Activated naive CD8-positive, alpha-beta T cell treated with anti-CD3 and anti-CD28 coated beads for 36 hours (primary cell): ENCODE measurements around the gene SPTLC2. TPM values are rescaled to one million over a fixed set of nuclear protein-coding genes. Genes with fewer than 3 reads are reported as not detected.
"Not testable (repeated sequence)": the region's sequence is repeated elsewhere in the genome, so short reads cannot be mapped to it uniquely, and the experiment has no call there.

Experiments
- DNase-seq: peaks from one replicate; pipeline ENCODE4 v3.0.0; 2021
- H3K27ac Mint-ChIP-seq: one replicate; pipeline ENCODE4 v1.8.0; 2022; ENCODE audit warnings: mild to moderate bottlenecking, moderate library complexity, mixed read lengths
- H3K27me3 Mint-ChIP-seq: one replicate; pipeline ENCODE4 v1.8.0; 2022; ENCODE audit warnings: mild to moderate bottlenecking, mixed read lengths
- H3K36me3 Mint-ChIP-seq: one replicate; pipeline ENCODE4 v1.8.0; 2021; ENCODE audit warnings: mild to moderate bottlenecking, mixed read lengths
- H3K4me1 Mint-ChIP-seq: one replicate; pipeline ENCODE4 v1.8.0; 2021; ENCODE audit warnings: mixed read lengths
- H3K4me3 Mint-ChIP-seq: one replicate; pipeline ENCODE4 v1.8.0; 2022; ENCODE audit warnings: mild to moderate bottlenecking, moderate library complexity, mixed read lengths
- H3K9me3 Mint-ChIP-seq: one replicate; pipeline ENCODE4 v1.8.0; 2022; ENCODE audit warnings: mixed read lengths
- total RNA-seq, 2 experiments: library from RNA; stranded (reverse); gene quantifications; one replicate each; pipeline ENCODE4 v1.2.3, GENCODE V29; 2021

SPTLC2 gene
- total RNA-seq, 2 experiments from 2014 or later: 30.7 to 36.2 TPM

DNA sequence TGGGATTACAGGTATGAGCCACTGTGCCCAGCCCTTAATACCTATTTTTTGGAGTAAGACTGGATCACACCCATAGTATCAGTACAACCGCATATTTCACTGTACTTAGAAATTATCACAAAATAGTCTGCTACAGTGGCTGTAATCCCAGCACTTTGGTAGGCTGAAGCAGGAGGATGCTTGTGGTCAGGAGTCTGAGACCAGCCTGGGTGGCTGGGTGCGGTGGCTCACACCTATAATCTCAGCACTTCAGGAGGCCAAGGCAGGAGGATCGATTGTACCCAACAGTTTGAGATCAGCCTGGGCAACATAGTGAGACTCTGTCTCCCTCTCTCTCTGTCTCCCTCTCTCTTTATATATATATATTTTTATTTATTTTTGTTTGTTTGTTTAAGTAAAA is 5.9 kb downstream of the SPTLC2 start:
- H3K27me3 Mint-ChIP-seq: no peaks in the 10 kb centered on the region
- no peak overlapping the region for H3K27ac Mint-ChIP-seq
- H3K4me1 Mint-ChIP-seq: peaks cover 53% of the 10 kb centered on the region
- DNase-seq: no peak
- H3K9me3 Mint-ChIP-seq: no peaks in the 10 kb centered on the region
- no peak overlapping the region for H3K4me3 Mint-ChIP-seq
- peaks cover 18% of the 10 kb centered on the region for H3K36me3 Mint-ChIP-seq

DNA sequence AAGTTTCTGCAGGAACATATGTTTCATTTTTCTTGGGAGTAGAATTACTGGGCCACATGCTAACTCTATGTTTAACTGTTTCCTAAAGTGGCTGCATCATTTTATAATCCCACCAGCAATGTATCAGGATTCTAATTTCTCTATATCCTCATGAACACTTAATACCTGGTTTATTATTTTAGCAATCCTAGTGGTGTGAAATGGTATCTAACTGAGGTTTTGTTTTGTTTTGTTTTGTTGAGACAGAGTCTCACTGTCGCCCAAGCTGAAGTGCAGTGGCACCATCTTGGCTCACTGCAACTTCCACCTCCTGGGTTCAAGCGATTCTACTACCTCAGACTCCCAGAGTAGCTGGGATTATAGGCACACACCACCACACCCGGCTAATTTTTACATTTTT is 6.5 kb downstream of the SPTLC2 start:
- H3K36me3 Mint-ChIP-seq: peaks cover 12% of the 10 kb centered on the region
- no peaks in the 10 kb centered on the region for H3K9me3 Mint-ChIP-seq
- H3K27me3 Mint-ChIP-seq: no peaks in the 10 kb centered on the region
- peaks cover 54% of the 10 kb centered on the region for H3K4me1 Mint-ChIP-seq
- no peak for DNase-seq
- H3K27ac Mint-ChIP-seq: no peak overlapping the region
- no peak overlapping the region for H3K4me3 Mint-ChIP-seq

- DNase-seq: peak; percentile 6
- H3K9me3 Mint-ChIP-seq: no peaks in the 10 kb centered on the region
Observed at GRCh38 chr14:77607741-77608302, 8.6 kb downstream of the SPTLC2 start.

DNA sequence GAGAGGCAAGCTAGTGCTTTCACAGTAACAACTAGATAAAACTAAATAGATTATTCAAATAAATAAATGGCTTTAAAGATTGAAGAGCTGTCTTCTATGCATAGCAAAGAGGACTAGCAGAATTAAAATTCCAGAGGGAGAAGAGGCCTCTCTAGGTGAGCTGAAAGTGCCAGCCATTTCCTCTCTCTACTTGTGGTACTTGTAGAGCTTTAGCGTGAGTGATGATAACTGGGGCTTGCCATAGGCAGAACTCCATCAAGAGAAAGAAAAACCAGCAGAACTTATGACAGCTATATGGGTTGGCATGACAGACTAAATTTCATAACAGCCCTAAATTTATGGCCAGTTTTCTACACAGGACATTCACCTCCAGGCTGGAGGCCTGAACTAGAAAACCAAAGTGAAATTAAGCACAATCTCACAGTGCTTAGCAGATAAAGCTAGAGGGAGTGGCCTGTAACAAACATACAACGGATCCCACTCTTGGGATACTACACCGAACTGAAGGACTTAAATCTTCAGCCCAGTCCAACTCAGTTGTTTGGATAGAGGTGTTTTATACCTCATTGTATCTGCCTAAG is 11.0 kb downstream of the SPTLC2 start:
- H3K4me3 Mint-ChIP-seq: no peak overlapping the region
- H3K36me3 Mint-ChIP-seq: peaks cover 5% of the 10 kb centered on the region

More at GRCh38 chr14:77607741-77608302, 8.6 kb downstream of the SPTLC2 start:
- Mint-ChIP-seq H3K4me3 (peak overlapping the region; percentile 61), H3K4me1 (peaks cover 47% of the 10 kb centered on the region), H3K27me3 (no peaks in the 10 kb centered on the region), H3K36me3 (peaks cover 2% of the 10 kb centered on the region), H3K27ac (peak overlapping the region; percentile 82)

DNA sequence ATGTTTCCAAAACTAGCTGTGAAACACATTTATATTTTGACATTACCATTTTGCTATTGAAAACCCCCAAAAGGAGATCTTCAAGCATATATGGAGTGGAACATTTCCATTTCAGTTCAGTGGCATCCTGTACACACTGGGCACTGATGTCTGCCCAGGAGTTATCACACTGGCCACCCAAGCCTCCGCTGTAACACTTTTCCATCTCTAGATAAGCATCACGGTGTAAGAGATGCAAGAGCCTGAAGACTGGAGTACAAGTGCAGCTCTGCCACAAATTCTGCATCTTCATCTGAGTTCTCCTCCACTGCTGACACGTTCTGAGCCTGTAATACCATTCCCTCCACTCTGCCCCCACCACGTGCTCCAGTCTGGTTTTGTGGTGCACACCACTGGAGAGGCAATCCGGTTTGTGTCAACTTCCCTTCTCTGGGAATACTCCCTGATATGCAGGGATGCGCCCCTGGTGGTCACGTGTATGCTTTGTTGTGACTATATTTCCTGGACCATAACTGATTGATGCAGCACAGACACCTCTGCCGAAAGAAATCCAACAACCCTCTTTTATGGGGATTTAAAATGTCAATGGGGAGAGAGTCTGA is 12.7 kb downstream of the SPTLC2 start:
- Mint-ChIP-seq H3K36me3 (peaks cover 9% of the 10 kb centered on the region), H3K27ac (no peak overlapping the region), H3K4me1 (peaks cover 56% of the 10 kb centered on the region), H3K4me3 (no peak overlapping the region), H3K9me3 (no peaks in the 10 kb centered on the region), H3K27me3 (no peaks in the 10 kb centered on the region)
- no peak for DNase-seq

More for the DNA sequence above, 11.0 kb downstream of the SPTLC2 start:
- no peak for DNase-seq
- no peak overlapping the region for H3K27ac Mint-ChIP-seq
- H3K27me3 Mint-ChIP-seq: no peaks in the 10 kb centered on the region
- H3K4me1 Mint-ChIP-seq: peaks cover 43% of the 10 kb centered on the region
- no peaks in the 10 kb centered on the region for H3K9me3 Mint-ChIP-seq

- Mint-ChIP-seq H3K27me3 (no peaks in the 10 kb centered on the region), H3K9me3 (no peaks in the 10 kb centered on the region), H3K4me1 (peaks cover 57% of the 10 kb centered on the region), H3K36me3 (peaks cover 7% of the 10 kb centered on the region), H3K4me3 (no peak overlapping the region), H3K27ac (peak overlapping the region; percentile 16)
- DNase-seq: no peak
Observed at GRCh38 chr14:77603031-77603430, 13.4 kb downstream of the SPTLC2 start.

DNA sequence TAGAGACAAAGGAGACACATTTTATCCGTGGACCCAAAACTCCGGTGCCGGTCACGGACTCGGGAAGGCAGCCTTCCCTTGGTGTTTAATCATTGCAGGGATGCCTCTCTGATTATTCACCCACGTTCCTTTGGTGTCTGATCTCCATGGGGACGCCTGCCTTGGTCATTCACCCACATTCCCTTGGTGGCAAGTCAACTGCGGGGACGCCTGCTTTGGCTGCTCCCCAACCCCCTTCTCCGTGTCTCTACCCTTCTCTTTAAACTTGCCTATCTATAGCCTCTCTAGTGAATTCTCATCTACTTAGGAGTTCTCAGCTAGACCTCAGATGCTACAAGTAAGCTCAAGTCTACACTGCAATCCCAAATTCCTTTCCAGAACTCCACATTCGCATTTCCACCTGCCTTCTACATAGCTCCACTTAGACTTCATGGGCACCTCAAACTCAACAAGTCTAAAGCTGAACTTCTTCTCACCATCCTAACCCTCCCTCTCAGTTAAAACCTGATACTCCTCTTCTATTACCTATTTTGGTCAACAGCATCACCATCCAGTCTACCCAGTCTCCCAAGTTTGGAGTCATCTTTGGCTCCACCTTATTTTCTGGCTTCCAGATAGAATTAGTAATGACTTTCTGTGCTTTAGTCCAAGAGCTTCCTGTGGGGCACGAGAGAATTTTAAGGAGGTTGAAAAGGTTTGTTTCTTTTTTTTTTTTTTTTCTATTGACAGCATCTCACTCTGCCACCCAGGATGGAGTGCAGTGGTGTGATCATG is 14.4 kb downstream of the SPTLC2 start:
- no peak for DNase-seq
- Mint-ChIP-seq H3K4me3 (no peak overlapping the region), H3K27ac (peak overlapping the region; percentile 4), H3K27me3 (no peaks in the 10 kb centered on the region), H3K36me3 (peaks cover 11% of the 10 kb centered on the region), H3K4me1 (peaks cover 53% of the 10 kb centered on the region), H3K9me3 (no peaks in the 10 kb centered on the region)

GRCh38 chr14:77599889-77600288 is 16.5 kb downstream of the SPTLC2 start:
- H3K9me3 Mint-ChIP-seq: no peaks in the 10 kb centered on the region
- peaks cover 34% of the 10 kb centered on the region for H3K4me1 Mint-ChIP-seq
- peaks cover 18% of the 10 kb centered on the region for H3K36me3 Mint-ChIP-seq
- H3K27me3 Mint-ChIP-seq: no peaks in the 10 kb centered on the region
- H3K27ac Mint-ChIP-seq: peak overlapping the region; percentile 42
- no peak overlapping the region for H3K4me3 Mint-ChIP-seq
- no peak for DNase-seq

DNA sequence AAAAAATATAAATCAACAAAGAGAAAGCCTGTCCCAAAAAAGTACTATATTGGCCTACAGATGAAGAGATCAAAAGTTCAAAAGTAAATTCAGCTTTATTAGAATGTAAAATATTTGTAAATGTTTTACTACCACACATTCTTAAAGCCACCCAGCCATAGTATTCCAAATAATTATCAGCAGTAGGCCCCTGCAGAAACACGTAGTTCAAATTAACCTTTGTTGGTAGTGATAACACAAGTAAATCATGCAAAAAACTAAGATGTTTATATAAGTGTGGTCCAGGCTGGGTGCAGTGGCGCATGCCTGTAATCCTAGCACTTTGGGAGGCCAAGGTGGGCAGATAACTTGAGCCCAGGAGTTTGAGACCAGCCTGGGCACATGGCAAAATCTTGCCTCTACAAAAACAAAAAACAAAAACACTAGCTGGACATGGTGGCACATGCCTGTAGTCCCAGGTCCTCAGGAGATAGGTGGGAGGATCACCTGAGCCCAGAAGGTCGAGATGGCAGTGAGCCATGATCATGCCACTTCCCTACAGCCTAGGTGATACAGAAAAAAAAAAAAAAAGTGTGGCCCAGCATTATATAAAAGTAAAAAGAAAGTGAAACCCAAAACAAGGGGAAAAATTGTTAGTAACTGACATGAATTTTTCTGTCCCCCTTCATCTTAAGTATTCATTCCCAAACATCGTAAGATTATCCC is 17.9 kb downstream of the SPTLC2 start:
- H3K27ac Mint-ChIP-seq: peak overlapping the region; percentile 80
- no peaks in the 10 kb centered on the region for H3K9me3 Mint-ChIP-seq
- H3K4me3 Mint-ChIP-seq: peak overlapping the region; percentile 55
- peaks cover 23% of the 10 kb centered on the region for H3K36me3 Mint-ChIP-seq
- H3K27me3 Mint-ChIP-seq: no peaks in the 10 kb centered on the region
- peak; percentile 17 for DNase-seq
- H3K4me1 Mint-ChIP-seq: peaks cover 38% of the 10 kb centered on the region

DNA sequence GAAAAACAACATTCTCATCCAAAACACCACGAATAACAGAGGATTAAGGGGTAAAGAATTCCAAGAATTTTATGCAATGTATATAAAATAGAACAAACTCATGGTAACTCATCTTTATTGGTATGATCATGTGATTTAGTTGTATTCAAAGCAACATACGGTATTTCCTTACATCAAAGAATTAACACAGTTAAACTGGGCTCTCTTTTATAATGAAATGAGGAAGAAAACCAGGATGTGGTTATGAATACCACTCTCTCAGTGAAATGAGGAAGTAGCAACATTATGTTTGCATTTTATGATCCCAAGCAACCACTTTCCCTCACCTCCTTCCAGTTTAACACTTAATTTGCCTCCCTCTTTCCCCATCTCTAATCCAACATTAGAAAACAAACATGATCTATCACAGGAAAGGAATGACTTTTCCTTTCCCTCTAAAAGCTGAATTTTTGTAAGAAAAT is 22.9 kb downstream of the SPTLC2 start:
- H3K27ac Mint-ChIP-seq: peak overlapping the region; percentile 89
- H3K9me3 Mint-ChIP-seq: no peaks in the 10 kb centered on the region
- peaks cover 30% of the 10 kb centered on the region for H3K36me3 Mint-ChIP-seq
- H3K27me3 Mint-ChIP-seq: no peaks in the 10 kb centered on the region
- peaks cover 43% of the 10 kb centered on the region for H3K4me1 Mint-ChIP-seq
- no peak for DNase-seq
- peak overlapping the region; percentile 67 for H3K4me3 Mint-ChIP-seq

GRCh38 chr14:77590845-77591485 is 25.5 kb downstream of the SPTLC2 start:
- peaks cover 43% of the 10 kb centered on the region for H3K4me1 Mint-ChIP-seq
- peaks cover 30% of the 10 kb centered on the region for H3K36me3 Mint-ChIP-seq
- H3K9me3 Mint-ChIP-seq: no peaks in the 10 kb centered on the region
- no peak overlapping the region for H3K4me3 Mint-ChIP-seq
- H3K27me3 Mint-ChIP-seq: no peaks in the 10 kb centered on the region
- peak overlapping the region; percentile 23 for H3K27ac Mint-ChIP-seq
- DNase-seq: no peak

DNA sequence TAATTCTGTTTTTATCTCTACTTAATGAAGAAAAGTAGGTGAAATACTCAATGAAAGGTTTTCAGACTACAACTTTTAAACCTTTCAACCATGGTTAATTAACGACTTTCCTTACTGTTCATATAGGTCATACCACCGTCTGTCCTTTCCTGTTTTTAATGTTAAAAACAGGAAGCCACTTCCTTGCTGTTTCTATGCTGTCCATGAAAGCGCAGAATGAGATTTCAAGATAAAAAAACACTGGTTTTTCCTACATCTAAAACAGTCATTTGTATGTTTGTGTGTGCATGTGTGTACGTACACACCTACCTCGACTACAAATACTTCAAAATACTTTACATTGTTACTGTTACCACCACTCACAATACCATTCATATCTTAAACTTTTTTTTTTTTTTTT is 27.3 kb downstream of the SPTLC2 start:
- no peaks in the 10 kb centered on the region for H3K27me3 Mint-ChIP-seq
- no peak overlapping the region for H3K4me3 Mint-ChIP-seq
- DNase-seq: no peak
- H3K27ac Mint-ChIP-seq: no peak overlapping the region
- peaks cover 22% of the 10 kb centered on the region for H3K36me3 Mint-ChIP-seq
- no peaks in the 10 kb centered on the region for H3K9me3 Mint-ChIP-seq
- H3K4me1 Mint-ChIP-seq: peaks cover 37% of the 10 kb centered on the region

DNA sequence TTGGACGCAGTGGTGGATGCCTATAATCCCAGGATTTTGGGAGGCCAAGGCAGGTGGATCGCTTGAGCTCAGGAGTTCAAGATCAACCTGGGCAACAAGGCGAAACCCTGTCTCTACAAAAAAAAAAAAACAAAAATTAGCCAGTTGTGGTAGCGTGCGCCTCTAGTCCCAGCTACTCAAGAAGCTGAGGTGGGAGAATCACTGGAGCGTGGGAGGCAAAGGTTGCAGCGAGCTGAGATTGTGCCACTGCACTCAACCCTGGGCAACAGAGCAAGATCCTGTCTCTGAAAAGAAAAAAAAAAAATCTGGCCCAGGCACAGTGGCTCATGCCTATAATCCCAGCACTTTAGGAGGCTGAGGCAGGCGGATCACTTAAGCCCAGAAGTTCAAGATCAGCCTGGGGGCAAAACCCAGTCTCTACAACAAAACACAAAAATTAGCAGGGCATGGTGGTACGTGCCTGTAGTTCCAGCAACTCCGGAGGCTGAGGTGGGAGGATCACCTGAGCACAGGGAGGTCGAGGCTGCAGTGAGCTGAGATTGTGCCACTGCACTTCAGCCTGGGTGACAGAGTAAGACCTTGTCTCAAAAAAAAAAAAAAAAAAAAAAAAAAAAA is 27.9 kb downstream of the SPTLC2 start:
- Mint-ChIP-seq H3K36me3 (peaks cover 20% of the 10 kb centered on the region), H3K4me1 (peaks cover 33% of the 10 kb centered on the region), H3K27ac (peak overlapping the region; percentile 63)
- H3K4me3 Mint-ChIP-seq, DNase-seq, H3K27me3 Mint-ChIP-seq, H3K9me3 Mint-ChIP-seq: not testable (repeated sequence)

- Mint-ChIP-seq H3K36me3 (peaks cover 9% of the 10 kb centered on the region), H3K27ac (no peak overlapping the region), H3K9me3 (no peaks in the 10 kb centered on the region), H3K4me1 (peaks cover 28% of the 10 kb centered on the region), H3K27me3 (no peaks in the 10 kb centered on the region), H3K4me3 (no peak overlapping the region)
- no peak for DNase-seq
Observed at GRCh38 chr14:77585385-77585784, 31.1 kb downstream of the SPTLC2 start.
